PC-9 (cell line): ENCODE results near the gene DENND6A.

ENCODE experiments used
- CTCF ChIP-seq: fragments of 200-600 bp; sonication (generic); conservative IDR thresholded peaks from 2 replicates; pipeline ENCODE4 v1.6.1; 2017; ENCODE audit warnings: mixed run types, antibody characterized with exemption, mild to moderate bottlenecking, moderate library complexity
- EZH2 ChIP-seq: fragments of 200-600 bp; sonication (generic); IDR thresholded peaks from 2 replicates; pipeline ENCODE4 v1.8.0; 2017; ENCODE audit warnings: antibody characterized with exemption, low read depth

GRCh38 chr3:57600195-57600594, 92.7 kb downstream of the DENND6A start:
- no peak for TF ChIP-seq CTCF
- no peak for TF ChIP-seq EZH2
